Hematopoietic multipotent progenitor cell treated with erythropoietin and hydrocortisone succinate and interleukin-3 and kit ligand, for 17 days (in vitro differentiated cells): ENCODE measurements around the gene TAF11L10.
"Not testable (repeated sequence)": the region's sequence is repeated elsewhere in the genome, so short reads cannot be mapped to it uniquely, and the experiment has no call there.

Source experiments
- DNase-seq: peaks from one replicate; pipeline ENCODE4 v3.0.0-alpha.2; 2015; ENCODE audit warnings: low spot score

The TAF11L10 gene

GRCh38 chr5:17597728-17598127, at the start of gene TAF11L10:
TAF11L10 (minus strand) TSS chr5:17597828.
- DNase-seq, result not testable (repeated sequence)

- DNase-seq, result no peak
These were observed 36.5 kb upstream of the TAF11L10 start, which contains the start of gene TAF11L14 for GRCh38 chr5:17634160-17634559. TAF11L14 (plus strand) TSS chr5:17634460.

DNA sequence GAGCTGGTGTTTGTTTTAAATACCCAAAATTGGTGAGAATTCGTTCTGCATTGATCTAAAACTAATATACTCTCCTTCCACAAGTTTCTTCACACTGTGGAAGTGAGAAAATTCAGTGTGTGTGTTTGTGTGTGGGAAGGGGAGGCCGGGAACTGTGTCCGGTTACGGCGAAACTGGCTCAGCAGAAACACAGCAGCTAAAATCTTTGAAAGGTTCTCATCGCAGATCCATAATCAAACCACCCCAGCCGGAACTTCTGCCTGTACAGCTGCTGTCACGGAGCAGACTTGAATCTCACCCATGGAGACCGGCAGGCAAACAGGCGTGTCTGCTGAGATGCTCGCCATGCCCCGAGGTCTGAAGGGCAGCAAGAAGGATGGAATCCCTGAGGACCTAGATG, 34.2 kb upstream of the TAF11L10 start, which contains the start of gene TAF11L13:
TAF11L13 (plus strand) TSS at position 301 of the 400 bp plus-strand sequence.
- not testable (repeated sequence) for DNase-seq

DNA sequence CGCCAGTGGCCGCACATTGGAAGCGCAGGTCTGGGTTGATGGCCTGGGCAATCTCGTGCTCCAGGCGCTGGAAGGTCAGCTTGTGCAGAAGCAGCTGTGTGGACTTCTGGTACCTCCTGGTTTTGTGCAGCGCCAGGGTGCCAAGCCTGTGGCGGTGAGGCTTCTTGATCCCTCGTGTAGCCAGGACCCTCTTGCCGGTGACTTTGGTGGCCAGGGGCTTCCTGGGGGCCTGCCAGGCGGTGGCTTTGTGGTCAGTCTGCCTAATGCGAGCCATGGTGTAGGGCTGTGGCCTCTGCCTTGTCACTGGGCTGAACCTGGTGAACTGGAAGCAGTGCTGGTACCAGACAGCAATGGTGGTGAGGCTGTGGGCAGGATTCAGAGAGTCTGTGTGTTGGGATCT, 28.1 kb upstream of the TAF11L10 start:
- DNase-seq, result no peak

DNA sequence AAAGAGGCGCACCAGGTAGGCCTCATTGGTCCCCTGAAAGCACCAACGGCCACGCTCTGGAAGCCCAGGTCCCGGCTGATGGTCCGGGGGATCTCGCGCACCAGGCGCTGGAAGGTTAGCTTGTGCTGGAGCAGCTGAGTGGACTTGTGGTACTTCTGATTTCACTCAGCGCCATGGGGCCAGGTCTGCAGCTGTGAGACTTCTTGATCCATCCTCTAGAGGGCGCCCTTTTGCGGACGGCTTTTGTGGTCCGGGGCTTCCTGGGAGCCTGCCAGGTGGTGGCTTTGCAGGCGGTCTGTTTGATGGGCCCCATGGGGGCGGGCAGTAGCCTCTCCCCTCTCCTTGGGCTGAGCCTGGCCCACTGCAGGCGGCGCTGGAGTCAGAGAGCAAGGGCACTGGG, 23.0 kb upstream of the TAF11L10 start:
- no peak for DNase-seq

DNA sequence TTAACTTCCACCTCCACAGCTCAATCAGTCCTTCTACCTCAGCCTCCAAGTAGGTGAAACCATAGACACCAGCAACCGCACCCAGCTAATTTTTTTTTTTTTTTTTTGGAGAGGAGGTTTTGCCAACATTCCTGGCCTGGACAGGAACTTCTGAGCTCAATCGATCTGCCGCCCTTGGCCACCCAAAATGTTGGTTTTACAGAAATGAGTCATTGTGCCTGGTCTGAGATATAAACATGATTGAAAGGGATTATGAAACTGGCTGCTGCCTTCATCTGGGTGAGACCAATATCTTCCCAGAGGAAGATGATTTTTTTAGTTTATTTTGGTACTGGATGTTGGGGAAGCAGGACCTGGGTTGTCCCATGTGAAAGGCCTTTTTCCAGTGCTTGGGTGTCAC, 21.7 kb upstream of the TAF11L10 start:
- no peak for DNase-seq

DNA sequence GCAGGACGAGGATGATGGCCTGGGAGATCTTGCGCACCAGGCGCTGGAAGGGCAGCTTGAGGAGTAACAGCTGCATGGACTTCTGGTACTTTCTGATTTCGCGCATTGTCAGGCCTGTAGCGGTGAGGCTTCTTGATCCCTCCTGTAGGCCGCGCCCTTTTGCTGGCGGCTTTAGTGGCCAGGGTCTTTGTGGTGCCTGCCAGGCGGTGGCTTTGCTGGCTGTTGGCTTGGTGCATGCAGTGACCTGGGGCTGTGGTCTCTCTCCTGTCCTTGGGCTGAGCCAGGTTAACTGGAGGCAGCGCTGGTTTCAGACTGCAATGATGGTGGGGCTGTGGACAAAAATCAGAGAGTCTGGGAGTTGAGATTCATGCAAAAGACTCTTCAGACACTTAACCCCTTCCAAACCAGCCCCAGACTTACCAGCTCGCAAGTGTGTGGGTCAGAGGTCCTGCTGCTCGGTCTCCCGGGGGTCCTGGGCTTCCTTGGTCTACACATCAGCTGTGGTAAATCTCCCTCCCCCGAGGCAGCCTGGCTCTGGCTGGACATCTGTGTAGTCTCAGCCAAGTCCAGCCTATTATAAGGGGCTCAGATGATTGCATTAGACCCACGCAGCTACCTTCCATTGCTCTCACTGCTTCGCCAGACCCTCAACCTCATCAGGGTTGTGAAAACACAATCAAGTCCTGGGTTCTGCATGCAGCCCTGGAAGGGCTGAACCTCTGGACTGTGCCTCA, 17.4 kb upstream of the TAF11L10 start:
- no peak for DNase-seq

DNA sequence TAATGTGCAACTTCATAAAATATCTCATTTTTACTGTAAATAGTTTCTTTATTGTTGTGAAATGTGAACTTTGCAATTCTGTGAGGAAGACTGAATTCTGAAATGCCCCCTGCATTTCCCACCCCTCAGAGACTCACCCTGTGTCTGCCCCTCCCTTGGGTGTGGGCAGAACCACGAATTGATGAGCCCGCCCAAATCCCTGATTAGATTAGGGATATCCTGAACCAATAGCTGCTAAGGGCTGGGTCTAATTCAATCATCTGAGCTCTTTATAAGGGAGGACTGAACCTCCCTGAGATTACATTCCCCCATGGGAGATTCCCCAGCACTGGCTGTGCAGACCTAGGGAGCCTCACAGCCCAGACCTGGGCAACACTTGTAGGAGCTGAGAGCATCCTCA, 12.5 kb upstream of the TAF11L10 start, which contains the start of gene TAF11L12:
TAF11L12 (plus strand) TSS at position 301 of the 400 bp plus-strand sequence.
- not testable (repeated sequence) for DNase-seq

DNA sequence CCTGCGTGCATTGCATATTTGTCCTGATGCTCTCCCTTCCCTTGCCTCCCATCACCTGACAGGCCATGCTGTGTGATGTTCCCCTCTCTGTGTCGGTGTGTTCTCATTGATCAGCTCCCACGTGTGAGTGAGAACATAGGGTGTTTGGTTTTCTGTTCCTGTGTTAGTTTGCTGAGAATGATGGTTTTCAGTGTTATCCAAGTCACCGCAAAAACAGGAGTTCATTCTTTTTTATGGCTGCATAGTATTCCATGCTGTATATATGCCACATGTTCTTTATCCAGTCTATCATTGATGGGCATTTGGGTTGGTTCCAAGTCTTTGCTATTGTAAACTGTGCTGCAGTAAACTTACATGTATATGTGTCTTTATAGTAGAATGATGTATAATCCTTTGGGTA, 9.8 kb upstream of the TAF11L10 start:
- not testable (repeated sequence) for DNase-seq

DNA sequence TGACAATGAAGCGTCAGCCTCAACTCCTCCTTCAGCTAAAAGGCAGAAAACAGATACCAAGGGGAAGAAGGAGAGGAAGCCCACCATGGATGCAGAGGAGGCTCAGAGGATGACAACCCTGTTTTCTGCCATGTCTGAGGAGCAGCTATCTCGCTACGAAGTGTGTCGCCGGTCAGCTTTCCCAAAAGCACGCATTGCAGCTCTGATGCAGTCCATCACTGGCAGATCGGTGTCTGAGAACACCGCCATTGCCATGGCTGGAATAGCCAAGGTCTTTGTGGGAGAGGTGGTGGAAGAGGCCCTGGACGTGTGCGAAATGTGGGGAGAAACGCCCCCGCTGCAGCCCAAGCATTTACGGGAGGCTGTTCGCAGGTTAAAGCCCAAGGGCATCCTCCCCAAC, 7.3 kb upstream of the TAF11L10 start:
- no peak for DNase-seq

GRCh38 chr5:17603880-17604279, 6.3 kb upstream of the TAF11L10 start, which contains the start of gene TAF11L11:
TAF11L11 (plus strand) TSS chr5:17604183.
- DNase-seq, result not testable (repeated sequence)

DNA sequence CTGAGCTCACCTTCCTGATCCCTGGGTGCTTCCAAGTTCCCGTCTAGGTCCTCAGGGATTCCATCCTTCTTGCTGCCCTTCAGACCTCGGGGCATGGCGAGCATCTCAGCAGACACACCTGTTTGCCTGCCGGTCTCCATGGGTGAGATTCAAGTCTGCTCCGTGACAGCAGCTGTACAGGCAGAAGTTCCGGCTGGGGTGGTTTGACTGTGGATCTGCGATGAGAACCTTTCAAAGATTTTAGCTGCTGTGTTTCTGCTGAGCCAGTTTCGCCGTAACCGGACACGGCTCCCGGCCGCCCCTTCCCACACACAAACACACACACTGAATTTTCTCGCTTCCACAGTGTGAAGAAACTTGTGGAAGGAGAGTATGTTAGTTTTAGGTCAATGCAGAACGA, 3.4 kb downstream of the TAF11L10 start, which contains the start of gene TAF11L9:
TAF11L9 (minus strand) TSS at position 140 of the 400 bp plus-strand sequence.
- DNase-seq, result not testable (repeated sequence)

GRCh38 chr5:17590860-17591259, 6.8 kb downstream of the TAF11L10 start, which contains the start of gene TAF11L8:
TAF11L8 (minus strand) TSS chr5:17590960.
- not testable (repeated sequence) for DNase-seq

- not testable (repeated sequence) for DNase-seq
These were observed 12.0 kb downstream of the TAF11L10 start, which contains the start of gene TAF11L7 for GRCh38 chr5:17585658-17586057. TAF11L7 (minus strand) TSS chr5:17585758.
